BJ (cell line): Measurements from ENCODE around the gene POLE. TPM values are rescaled to one million over a fixed set of nuclear protein-coding genes. Genes with fewer than 3 reads are reported as not detected.

Source experiments
- CTCF ChIA-PET: fragments of 350-600 bp; formaldehyde crosslinking; extraction: SDS; loops from one replicate; lab custom pipeline; 2021; ENCODE audit warnings: antibody characterized with exemption, inconsistent platforms; lab: Yijun Ruan, JAX
- POLR2A ChIA-PET: fragments of 300-600 bp; sonication (Branson Sonifier 250); formaldehyde crosslinking; extraction: SDS; loops from one replicate; lab custom pipeline; 2021; ENCODE audit warnings: antibody characterized with exemption; lab: Charles Lee
- DNase-seq: peaks from one replicate; pipeline ENCODE4 v3.0.0-alpha.2; 2011; ENCODE audit warnings: low read depth
- H3K27me3 ChIP-seq: 2 replicates; pipeline ENCODE4 v1.6.0; 2011; ENCODE audit warnings: low read length; ENCODE audit not compliant: control insufficient read depth, insufficient read depth
- H3K36me3 ChIP-seq: 2 replicates; pipeline ENCODE4 v1.5.1; 2011; ENCODE audit warnings: low read length; ENCODE audit not compliant: control insufficient read depth, insufficient read depth
- H3K4me3 ChIP-seq: 2 replicates; pipeline ENCODE4 v1.5.1; 2011; ENCODE audit warnings: low read depth, mild to moderate bottlenecking, control low read depth, low read length
- polyA plus RNA-seq: library from polyadenylated mRNA; depleted of rRNA; stranded (reverse); fragments of >200 nt; gene quantifications from 2 replicates; pipeline ENCODE4 v1.2.3, GENCODE V29; 2011
- TF ChIP-seq, protein P1 (sequence below): IDR thresholded peaks from 2 replicates; pipeline ENCODE4 v1.5.1; 2011; ENCODE audit warnings: low read depth, mild to moderate bottlenecking, control low read depth, inconsistent platforms, low read length, moderate library complexity; ENCODE audit not compliant: insufficient read depth

POLE gene
- polyA plus RNA-seq, 1 experiment, result 17.7 TPM

GRCh38 chr12:132660052-132660451, 27.1 kb downstream of the POLE start:
- TF ChIP-seq, protein P1, sequence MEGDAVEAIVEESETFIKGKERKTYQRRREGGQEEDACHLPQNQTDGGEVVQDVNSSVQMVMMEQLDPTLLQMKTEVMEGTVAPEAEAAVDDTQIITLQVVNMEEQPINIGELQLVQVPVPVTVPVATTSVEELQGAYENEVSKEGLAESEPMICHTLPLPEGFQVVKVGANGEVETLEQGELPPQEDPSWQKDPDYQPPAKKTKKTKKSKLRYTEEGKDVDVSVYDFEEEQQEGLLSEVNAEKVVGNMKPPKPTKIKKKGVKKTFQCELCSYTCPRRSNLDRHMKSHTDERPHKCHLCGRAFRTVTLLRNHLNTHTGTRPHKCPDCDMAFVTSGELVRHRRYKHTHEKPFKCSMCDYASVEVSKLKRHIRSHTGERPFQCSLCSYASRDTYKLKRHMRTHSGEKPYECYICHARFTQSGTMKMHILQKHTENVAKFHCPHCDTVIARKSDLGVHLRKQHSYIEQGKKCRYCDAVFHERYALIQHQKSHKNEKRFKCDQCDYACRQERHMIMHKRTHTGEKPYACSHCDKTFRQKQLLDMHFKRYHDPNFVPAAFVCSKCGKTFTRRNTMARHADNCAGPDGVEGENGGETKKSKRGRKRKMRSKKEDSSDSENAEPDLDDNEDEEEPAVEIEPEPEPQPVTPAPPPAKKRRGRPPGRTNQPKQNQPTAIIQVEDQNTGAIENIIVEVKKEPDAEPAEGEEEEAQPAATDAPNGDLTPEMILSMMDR, result no peak
- POLR2A ChIA-PET, result no interaction called here
- DNase-seq, result no peak
- CTCF ChIA-PET, result interaction anchor here (1.2 kb wide), 1 partner anchor 21 kb away, joined by 3 read pairs; no protein-coding TSS in a partner anchor
- H3K36me3 ChIP-seq, result peaks cover 18% of the 10 kb centered on the region
- no peaks in the 10 kb centered on the region for H3K27me3 ChIP-seq
- H3K4me3 ChIP-seq, result no peak overlapping the region

- DNase-seq, result no peak
- Histone ChIP-seq H3K27me3 (no peaks in the 10 kb centered on the region), H3K36me3 (peaks cover 16% of the 10 kb centered on the region), H3K4me3 (no peak overlapping the region)
- TF ChIP-seq, protein P1, result no peak
- ChIA-PET CTCF (interaction anchor here (1.2 kb wide), 1 partner anchor 20 kb away, joined by 3 read pairs; no protein-coding TSS in a partner anchor), POLR2A (no interaction called here)
Observed at GRCh38 chr12:132659146-132659545, 28.0 kb downstream of the POLE start.

DNA sequence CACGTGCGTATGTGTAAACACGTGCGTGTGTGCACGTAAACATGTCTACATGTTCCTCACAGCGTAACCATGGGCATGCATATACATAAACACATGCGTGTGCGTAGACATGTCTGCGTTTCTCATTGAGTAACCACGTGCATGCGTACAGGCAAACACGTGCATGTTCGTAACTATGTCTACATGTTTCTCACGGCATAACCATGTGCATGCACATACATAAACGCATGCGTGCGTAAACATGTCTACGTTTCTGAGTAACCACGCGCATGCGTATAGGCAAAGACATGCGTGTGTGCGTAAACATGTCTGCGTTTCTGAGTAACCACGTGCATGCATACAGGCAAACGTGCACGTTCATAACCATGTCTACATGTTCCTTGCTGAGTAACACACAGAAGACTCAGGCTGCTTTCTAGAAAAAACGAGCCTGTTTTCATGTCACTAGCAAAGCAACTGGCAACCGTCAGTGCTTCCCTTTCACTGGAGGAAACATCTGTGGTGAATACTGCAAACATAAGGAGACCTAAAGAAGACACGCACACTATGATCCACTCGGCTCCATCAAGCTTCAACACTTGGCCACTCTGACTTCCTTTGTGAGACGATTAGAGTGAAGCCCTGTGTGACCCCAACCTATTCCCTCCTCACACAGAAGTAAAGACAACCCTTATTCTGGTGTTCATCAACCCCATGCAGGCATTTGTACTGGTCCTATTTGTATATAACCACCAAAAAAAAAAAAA, 28.8 kb downstream of the POLE start:
- peaks cover 14% of the 10 kb centered on the region for H3K36me3 ChIP-seq
- ChIA-PET CTCF (interaction anchor here (1.5 kb wide), 1 partner anchor 20 kb away, joined by 4 read pairs; no protein-coding TSS in a partner anchor), POLR2A (no interaction called here)
- H3K27me3 ChIP-seq, result no peaks in the 10 kb centered on the region
- no peak for DNase-seq
- no peak overlapping the region for H3K4me3 ChIP-seq
- TF ChIP-seq, protein P1, result no peak

- ChIA-PET POLR2A (no interaction called here), CTCF (interaction anchor here (1.5 kb wide), 1 partner anchor 18 kb away, joined by 4 read pairs; no protein-coding TSS in a partner anchor)
- Histone ChIP-seq H3K27me3 (no peaks in the 10 kb centered on the region), H3K36me3 (peaks cover 14% of the 10 kb centered on the region), H3K4me3 (no peak overlapping the region)
- DNase-seq, result no peak
- TF ChIP-seq, protein P1, result no peak
Observed at GRCh38 chr12:132657004-132657727, 30.0 kb downstream of the POLE start.
